Duodenal mucosa (tissue), 2 donors: Measurements from ENCODE around the gene CERS6.

Experiments
- H3K27ac ChIP-seq: one replicate; pipeline ENCODE4 v1.7.0; 2013; ENCODE audit warnings: low read depth, low read length
- H3K27me3 ChIP-seq, 2 donors: one replicate each; pipeline ENCODE4 v1.7.0; 2013; ENCODE audit warnings: low read length in 2 of 2, control low read depth in 1 of 2; ENCODE audit not compliant: insufficient read depth in 2 of 2, control insufficient read depth in 1 of 2
- H3K36me3 ChIP-seq, 2 donors: one replicate each; pipeline ENCODE4 v1.7.0; 2013; ENCODE audit warnings: low read length in 2 of 2, control low read depth in 1 of 2; ENCODE audit not compliant: insufficient read depth in 2 of 2, control insufficient read depth in 1 of 2
- H3K4me1 ChIP-seq, 2 donors: one replicate each; pipeline ENCODE4 v1.7.0; 2013; ENCODE audit warnings: low read length in 2 of 2, control low read depth in 1 of 2; ENCODE audit not compliant: insufficient read depth in 2 of 2, control insufficient read depth in 1 of 2
- H3K4me3 ChIP-seq, 2 donors: one replicate each; pipeline ENCODE4 v1.7.0; 2013; ENCODE audit warnings: low read length in 2 of 2, low read depth in 1 of 2
- H3K9ac ChIP-seq, 2 donors: one replicate each; pipeline ENCODE4 v1.7.0; 2013; ENCODE audit warnings: low read length in 2 of 2, low read depth in 1 of 2
- H3K9me3 ChIP-seq, 2 donors: one replicate each; pipeline ENCODE4 v1.7.0; 2013; ENCODE audit warnings: low read length in 2 of 2, control low read depth in 1 of 2; ENCODE audit not compliant: control insufficient read depth in 1 of 2

Gene CERS6

GRCh38 chr2:168456521-168457189, 583 bp downstream of the CERS6 start:
- peak overlapping the region; percentile 65 to 76 for H3K9ac ChIP-seq
- H3K36me3 ChIP-seq = no peaks in the 10 kb centered on the region
- peaks cover 9 to 18% of the 10 kb centered on the region in 2 donors for H3K4me1 ChIP-seq
- peak overlapping the region; percentile 76 for H3K27ac ChIP-seq
- H3K27me3 ChIP-seq = no peaks in the 10 kb centered on the region
- peak overlapping the region; percentile 76 to 81 for H3K4me3 ChIP-seq
- H3K9me3 ChIP-seq = peaks cover 0 to 8% of the 10 kb centered on the region in 2 donors

DNA sequence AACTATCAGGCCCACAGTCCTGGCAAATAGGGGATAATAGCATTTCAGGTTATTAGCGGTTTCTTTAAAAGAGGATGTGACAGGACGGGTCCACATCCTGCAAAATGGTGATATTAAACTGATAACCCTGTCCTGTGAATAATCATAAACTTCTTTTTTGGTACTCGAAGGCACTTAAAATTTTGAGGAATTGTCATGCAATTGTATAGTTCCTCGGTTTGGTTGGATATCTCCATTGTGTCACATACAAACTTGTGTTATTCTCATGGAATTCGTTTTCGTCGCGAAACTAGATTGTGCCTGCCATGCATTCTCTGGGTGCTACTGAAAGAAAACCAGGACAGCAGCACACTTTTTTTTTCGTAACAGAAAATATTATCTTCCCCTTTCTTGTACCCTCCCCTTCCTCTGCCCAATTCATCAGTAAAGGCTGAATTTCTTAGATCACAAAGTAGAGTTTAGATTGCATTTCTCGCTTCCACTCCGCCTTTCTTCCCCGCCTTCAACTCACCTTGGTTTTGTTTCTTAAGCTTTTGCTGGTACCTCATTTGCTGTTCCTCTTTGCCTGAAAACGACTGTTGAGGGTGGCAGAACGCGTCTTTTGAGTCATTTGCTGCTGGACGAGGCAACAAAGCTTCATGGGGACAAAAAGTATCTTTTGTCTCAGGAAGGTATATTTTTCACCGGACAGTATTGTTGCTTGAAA, 1.3 kb downstream of the CERS6 start:
- Histone ChIP-seq H3K4me1 (peaks cover 9 to 21% of the 10 kb centered on the region in 2 donors), H3K4me3 (peak overlapping the region; percentile 76 to 81), H3K9ac (peak overlapping the region; percentile 65 to 76), H3K27me3 (no peaks in the 10 kb centered on the region), H3K36me3 (no peaks in the 10 kb centered on the region), H3K27ac (no peak overlapping the region), H3K9me3 (peaks cover 0 to 8% of the 10 kb centered on the region in 2 donors)

GRCh38 chr2:168458139-168458538, 2.1 kb downstream of the CERS6 start:
- H3K27ac ChIP-seq = no peak overlapping the region
- H3K36me3 ChIP-seq = no peaks in the 10 kb centered on the region
- no peaks in the 10 kb centered on the region for H3K27me3 ChIP-seq
- peak overlapping the region; percentile 76 to 81 for H3K4me3 ChIP-seq
- H3K9ac ChIP-seq = peak overlapping the region; percentile 65 to 76
- H3K9me3 ChIP-seq = peaks cover 0 to 8% of the 10 kb centered on the region in 2 donors
- H3K4me1 ChIP-seq = peaks cover 9 to 21% of the 10 kb centered on the region in 2 donors

GRCh38 chr2:168459256-168459655, 3.2 kb downstream of the CERS6 start:
- Histone ChIP-seq H3K27me3 (no peaks in the 10 kb centered on the region), H3K4me3 (peak overlapping the region; percentile 76 to 81), H3K9ac (no peak overlapping the region), H3K9me3 (peaks cover 0 to 6% of the 10 kb centered on the region in 2 donors), H3K36me3 (no peaks in the 10 kb centered on the region), H3K27ac (no peak overlapping the region), H3K4me1 (peaks cover 9 to 21% of the 10 kb centered on the region in 2 donors)

DNA sequence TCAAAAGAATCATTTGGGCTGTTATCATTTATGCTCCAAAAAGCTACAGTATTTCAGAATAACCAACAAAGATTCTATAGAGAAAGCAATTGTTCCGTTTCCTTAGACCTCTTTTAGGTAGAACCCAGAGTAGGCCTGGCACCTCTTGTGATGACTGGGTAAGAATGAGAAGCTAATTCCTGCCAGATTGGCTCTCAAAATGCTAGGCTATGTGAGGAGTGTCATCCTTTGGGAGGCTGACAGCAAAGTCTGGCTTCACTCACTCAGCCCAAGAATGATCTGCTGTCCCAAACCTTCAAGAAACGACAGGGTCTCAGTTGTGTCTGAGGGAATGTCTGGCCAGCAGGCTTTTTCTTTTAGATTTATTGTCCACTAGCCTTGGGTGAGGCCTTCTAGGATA, 4.5 kb downstream of the CERS6 start:
- H3K27me3 ChIP-seq = no peaks in the 10 kb centered on the region
- H3K27ac ChIP-seq = no peak overlapping the region
- H3K9me3 ChIP-seq = no peaks in the 10 kb centered on the region
- no peaks in the 10 kb centered on the region for H3K36me3 ChIP-seq
- H3K4me3 ChIP-seq = no peak overlapping the region
- H3K9ac ChIP-seq = no peak overlapping the region
- peaks cover 15% of the 10 kb centered on the region in 2 donors for H3K4me1 ChIP-seq

GRCh38 chr2:168461178-168461941, 5.3 kb downstream of the CERS6 start:
- no peaks in the 10 kb centered on the region for H3K27me3 ChIP-seq
- no peak overlapping the region for H3K27ac ChIP-seq
- no peak overlapping the region for H3K9ac ChIP-seq
- H3K36me3 ChIP-seq = no peaks in the 10 kb centered on the region
- H3K9me3 ChIP-seq = no peaks in the 10 kb centered on the region
- H3K4me1 ChIP-seq = peaks cover 17 to 23% of the 10 kb centered on the region in 2 donors
- no peak overlapping the region for H3K4me3 ChIP-seq

GRCh38 chr2:168461942-168462331, 5.9 kb downstream of the CERS6 start:
- Histone ChIP-seq H3K36me3 (no peaks in the 10 kb centered on the region), H3K27ac (no peak overlapping the region), H3K9me3 (no peaks in the 10 kb centered on the region), H3K4me1 (peaks cover 22 to 29% of the 10 kb centered on the region in 2 donors), H3K9ac (no peak overlapping the region), H3K4me3 (no peak overlapping the region), H3K27me3 (no peaks in the 10 kb centered on the region)

DNA sequence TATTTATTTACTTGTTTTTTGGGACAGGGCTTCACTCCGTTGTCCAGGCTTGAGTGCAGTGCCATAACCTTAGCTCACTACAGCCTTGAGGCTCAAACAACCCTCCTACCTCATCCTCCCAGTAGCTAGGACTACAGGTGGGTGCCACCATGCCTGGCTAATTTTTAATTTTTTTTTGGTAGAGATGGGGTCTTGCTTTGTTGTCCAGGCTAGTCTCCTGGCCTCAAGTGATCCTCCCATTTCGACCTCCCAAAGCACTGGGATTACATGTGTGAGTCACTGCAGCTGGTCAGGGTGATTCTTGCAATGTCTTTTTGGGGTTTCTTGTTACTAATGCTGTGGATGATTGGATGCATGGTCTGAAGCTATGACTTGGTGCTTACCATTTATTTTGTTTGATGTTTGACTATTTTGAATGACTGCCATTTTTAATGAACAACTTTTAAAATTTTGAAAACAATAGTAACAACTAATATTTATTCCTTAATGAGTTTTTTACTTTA, 6.5 kb downstream of the CERS6 start:
- Histone ChIP-seq H3K27ac (no peak overlapping the region), H3K27me3 (no peaks in the 10 kb centered on the region), H3K9ac (no peak overlapping the region), H3K36me3 (no peaks in the 10 kb centered on the region), H3K9me3 (no peaks in the 10 kb centered on the region), H3K4me1 (peaks cover 25 to 36% of the 10 kb centered on the region in 2 donors), H3K4me3 (no peak overlapping the region)

DNA sequence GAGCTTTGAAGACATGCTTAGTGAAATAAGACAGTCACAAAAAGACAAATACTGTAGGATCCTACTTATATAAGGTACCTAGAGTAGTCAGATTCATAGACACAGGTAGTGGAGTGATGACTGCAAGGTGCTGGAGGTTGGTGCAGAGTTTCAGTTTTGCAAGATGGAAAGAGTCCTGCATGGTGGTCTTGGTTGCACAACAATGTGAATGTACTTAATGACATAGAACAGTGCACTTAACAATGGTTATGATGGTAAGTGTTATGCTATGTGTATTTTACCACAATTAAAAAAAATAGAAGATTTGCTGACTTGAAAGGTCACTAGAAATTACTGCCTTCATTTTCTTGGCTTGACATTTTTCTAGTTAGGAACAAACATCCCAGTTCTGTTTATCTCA, 9.5 kb downstream of the CERS6 start:
- Histone ChIP-seq H3K9me3 (no peaks in the 10 kb centered on the region), H3K4me1 (peaks cover 31 to 58% of the 10 kb centered on the region in 2 donors), H3K36me3 (no peaks in the 10 kb centered on the region), H3K9ac (no peak overlapping the region), H3K27me3 (no peaks in the 10 kb centered on the region), H3K27ac (no peak overlapping the region), H3K4me3 (peak overlapping the region in 1 of 2 donors; percentile 7)
